Caco-2 (cell line): ENCODE data around the gene TAS2R30. TPM values are rescaled to one million over a fixed set of nuclear protein-coding genes. Genes with fewer than 3 reads are reported as not detected.
"Not testable (repeated sequence)": the region's sequence is repeated elsewhere in the genome, so short reads cannot be mapped to it uniquely, and the experiment has no call there.

ENCODE experiments used
- BruUV-seq: library from RNA; stranded (reverse); fragments of 400-500 nt; replicated peaks from 2 replicates; lab custom pipeline; 2021; lab: Mats Ljungman, UMichigan
- CTCF ChIA-PET: fragments of 300-600 bp; sonication (Branson Sonifier 250); formaldehyde crosslinking; loops from one replicate; lab custom pipeline; 2022; ENCODE audit warnings: antibody characterized with exemption; lab: Charles Lee
- POLR2A ChIA-PET: fragments of 300-600 bp; sonication (Branson Sonifier 250); formaldehyde crosslinking; loops from one replicate; lab custom pipeline; 2022; ENCODE audit warnings: antibody characterized with exemption; lab: Charles Lee
- DNase-seq, 2 experiments: peaks; one replicate each; pipeline versions ENCODE4 v3.0.0 to v3.0.0-alpha.2; 2020 to 2022
- H3K27me3 ChIP-seq: replicated peaks from 2 replicates; pipeline ENCODE4 v1.6.0; 2011; ENCODE audit warnings: low read length; ENCODE audit not compliant: control insufficient read depth, insufficient read depth
- H3K36me3 ChIP-seq: 2 replicates; pipeline ENCODE4 v1.5.1; 2011; ENCODE audit warnings: low read length; ENCODE audit not compliant: control insufficient read depth, insufficient read depth
- H3K4me1 ChIP-seq: fragments of 250-450 bp; sonication (Bioruptor Pico); 2 replicates; pipeline ENCODE4 v1.5.1; 2020; ENCODE audit warnings: mild to moderate bottlenecking
- H3K4me3 ChIP-seq: 2 replicates; pipeline ENCODE4 v1.5.1; 2011; ENCODE audit warnings: low read depth, mild to moderate bottlenecking, control low read depth, low read length
- H3K9me3 ChIP-seq: fragments of 250-450 bp; sonication (Bioruptor Pico); 2 replicates; pipeline ENCODE4 v1.5.1; 2020; ENCODE audit warnings: mild to moderate bottlenecking, moderate library complexity
- H3K27ac Mint-ChIP-seq: one replicate; pipeline ENCODE4 v1.8.0; 2022; ENCODE audit warnings: mixed read lengths; ENCODE audit not compliant: unreplicated experiment
- H3K27me3 Mint-ChIP-seq: one replicate; pipeline ENCODE4 v1.8.0; 2022; ENCODE audit warnings: mixed read lengths; ENCODE audit not compliant: insufficient read depth, unreplicated experiment
- H3K36me3 Mint-ChIP-seq: one replicate; pipeline ENCODE4 v1.8.0; 2022; ENCODE audit warnings: mild to moderate bottlenecking, mixed read lengths; ENCODE audit not compliant: insufficient read depth, unreplicated experiment
- H3K4me1 Mint-ChIP-seq: one replicate; pipeline ENCODE4 v1.8.0; 2022; ENCODE audit warnings: low read depth, mixed read lengths; ENCODE audit not compliant: unreplicated experiment
- H3K4me3 Mint-ChIP-seq: one replicate; pipeline ENCODE4 v1.8.0; 2022; ENCODE audit warnings: mild to moderate bottlenecking, moderate library complexity, mixed read lengths; ENCODE audit not compliant: unreplicated experiment
- H3K9me3 Mint-ChIP-seq: one replicate; pipeline ENCODE4 v1.8.0; 2022; ENCODE audit warnings: mixed read lengths; ENCODE audit not compliant: unreplicated experiment
- CTCF ChIP-seq, 2 experiments: fragments of 200-600 bp in 1 of 2; IDR thresholded peaks; 1 replicate in 1 of 2; 2 replicates in 1 of 2; pipeline versions ENCODE4 v1.5.1 to v1.8.0; 2011 to 2022; ENCODE audit warnings: antibody characterized with exemption in 1 of 2, control low read depth in 1 of 2, inconsistent platforms in 1 of 2, low read depth in 1 of 2, low read length in 1 of 2, mild to moderate bottlenecking in 1 of 2, moderate library complexity in 1 of 2; ENCODE audit not compliant: insufficient read depth in 1 of 2, severe bottlenecking in 1 of 2, unreplicated experiment in 1 of 2
- intact Hi-C: fragments of 100-400 bp; cut with micrococcal nuclease; formaldehyde crosslinking; loops from one replicate; pipeline ENCODE4 v1.10.0; 2022; ENCODE audit not compliant: unreplicated experiment
- total RNA-seq: library from RNA; stranded (reverse); gene quantifications from 2 replicates; pipeline ENCODE4 v1.2.3, GENCODE V29; 2022

The TAS2R30 gene
- total RNA-seq, 1 experiment from 2014 or later = 3.8 TPM

DNA sequence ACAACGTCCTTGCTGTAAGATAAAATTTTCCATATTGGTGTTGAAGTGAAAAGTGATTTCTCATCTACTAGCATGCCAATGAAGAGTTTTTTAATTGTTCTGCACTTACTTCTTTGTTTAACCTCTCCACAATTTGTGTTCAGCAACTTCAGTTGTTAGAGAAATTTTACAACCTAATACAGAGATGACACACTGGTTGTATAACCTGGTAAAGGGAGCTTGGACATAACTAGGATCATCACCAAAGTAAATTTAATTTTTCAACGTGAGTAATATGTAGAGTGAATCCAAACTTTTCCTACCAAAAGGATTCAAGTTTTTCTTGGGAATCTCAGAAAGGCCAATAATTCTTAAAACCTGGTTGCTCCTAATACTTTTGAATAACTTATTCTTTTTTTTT lies 28.9 kb downstream of the TAS2R30 start:
- peaks cover 1% of the 10 kb centered on the region; the same call in 1 of the 2 replicates for H3K36me3 ChIP-seq
- DNase-seq = no peak
- H3K4me3 ChIP-seq = no peak overlapping the region
- H3K4me1 Mint-ChIP-seq = no peaks in the 10 kb centered on the region
- no peak for TF ChIP-seq CTCF (IDR thresholded peaks at IDR 0.05; ENCODE audit: insufficient read depth in 1 of 2, low read depth in 1 of 2, low read length in 1 of 2, severe bottlenecking in 1 of 2, unreplicated experiment in 1 of 2)
- no peaks in the 10 kb centered on the region for H3K27me3 Mint-ChIP-seq
- peaks cover 7% of the 10 kb centered on the region; the same call in 1 of the 2 replicates for H3K9me3 ChIP-seq
- no TSS peak for BruUV-seq
- intact Hi-C loops = no loop called here
- CTCF ChIA-PET = interaction anchor here (0.5 kb wide), 1 partner anchor 1994 kb away, joined by 5 read pairs; no protein-coding TSS in a partner anchor
- H3K36me3 Mint-ChIP-seq = peaks cover 35% of the 10 kb centered on the region
- peaks cover 37% of the 10 kb centered on the region for H3K9me3 Mint-ChIP-seq
- H3K4me1 ChIP-seq = peaks cover 6% of the 10 kb centered on the region; the same call in 1 of the 2 replicates
- POLR2A ChIA-PET = no interaction called here
- H3K27me3 ChIP-seq = no peaks in the 10 kb centered on the region
- no peak overlapping the region for H3K4me3 Mint-ChIP-seq
- H3K27ac Mint-ChIP-seq = no peak overlapping the region

DNA sequence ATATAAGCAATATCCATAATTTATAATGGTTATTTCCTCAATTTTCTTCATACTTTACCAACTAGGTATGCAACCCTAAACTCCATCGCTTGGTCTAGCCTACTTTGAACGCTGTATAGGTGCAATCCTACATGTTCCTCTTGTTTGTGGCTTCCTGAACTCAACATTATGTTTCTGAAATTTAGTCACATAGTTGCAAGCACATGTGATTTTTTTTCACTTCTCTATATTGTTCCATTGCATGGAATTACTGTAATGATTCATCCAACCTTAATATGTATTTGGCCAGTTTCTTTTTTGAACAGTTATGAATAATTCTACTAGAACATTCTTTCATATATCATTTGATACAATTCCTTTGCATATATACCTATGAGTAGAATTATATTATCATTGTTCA lies 39.5 kb downstream of the TAS2R30 start:
- H3K36me3 ChIP-seq = not testable (repeated sequence)

GRCh38 chr12:11092128-11092527 lies 42.3 kb downstream of the TAS2R30 start, which contains the start of gene TAS2R43:
TSS of gene TAS2R43 (minus strand) at chr12:11092313. CDS start at chr12:11092229, 84 bp downstream.
- no peak for DNase-seq
- POLR2A ChIA-PET = no interaction called here
- intact Hi-C loops = no loop called here
- Mint-ChIP-seq H3K27me3 (no peaks in the 10 kb centered on the region), H3K36me3 (no peaks in the 10 kb centered on the region), H3K27ac (no peak within 1 kb of the TSS), H3K9me3 (no peaks in the 10 kb centered on the region), H3K4me3 (no peak within 1 kb of the TSS), H3K4me1 (no peaks in the 10 kb centered on the region)
- CTCF ChIA-PET = no interaction called here
- Histone ChIP-seq H3K9me3 (no peaks in the 10 kb centered on the region), H3K4me1 (no peaks in the 10 kb centered on the region), H3K36me3 (no peaks in the 10 kb centered on the region), H3K4me3 (no peak within 1 kb of the TSS), H3K27me3 (no peaks in the 10 kb centered on the region)
- TF ChIP-seq CTCF (IDR thresholded peaks at IDR 0.05; ENCODE audit: insufficient read depth in 1 of 2, low read depth in 1 of 2, low read length in 1 of 2, severe bottlenecking in 1 of 2, unreplicated experiment in 1 of 2) = no peak
- no TSS peak for BruUV-seq

More for the DNA sequence above, 39.5 kb downstream of the TAS2R30 start:
- H3K27me3 ChIP-seq, H3K4me3 ChIP-seq, DNase-seq, BruUV-seq, intact Hi-C loops, POLR2A ChIA-PET, H3K36me3 Mint-ChIP-seq, CTCF ChIA-PET, H3K4me3 Mint-ChIP-seq, H3K9me3 ChIP-seq, H3K4me1 ChIP-seq, H3K4me1 Mint-ChIP-seq, H3K9me3 Mint-ChIP-seq, H3K27ac Mint-ChIP-seq, H3K27me3 Mint-ChIP-seq: not testable (repeated sequence)
